GM12878 (cell line): ENCODE results near the gene SLC38A4. TPM values are rescaled to one million over a fixed set of nuclear protein-coding genes. Genes with fewer than 3 reads are reported as not detected.

Experiments used
- ATAC-seq: fragments of 200-7000 bp; cut with Tn5 transposase; 3 replicates; pipeline ENCODE4 v1.9.1; 2020; ENCODE audit warnings: mild to moderate bottlenecking, moderate library complexity
- BruUV-seq: library from RNA; stranded (reverse); fragments of 400-500 nt; replicated peaks from 2 replicates; lab custom pipeline; 2021; lab: Mats Ljungman, UMichigan
- CTCF ChIA-PET: fragments of 300-600 bp; sonication (Branson Sonifier 250); formaldehyde crosslinking; extraction: SDS; loops from one replicate; lab custom pipeline; 2021; ENCODE audit warnings: inconsistent platforms; lab: Yijun Ruan, JAX
- POLR2A ChIA-PET: fragments of 350-600 bp; formaldehyde crosslinking; extraction: SDS; loops from one replicate; lab custom pipeline; 2021; ENCODE audit warnings: inconsistent platforms; lab: Charles Lee
- RAD21 ChIA-PET: fragments of 300-600 bp; sonication (Branson Sonifier 250); formaldehyde crosslinking; loops from one replicate; lab custom pipeline; 2023; ENCODE audit warnings: antibody characterized with exemption; ENCODE audit not compliant: unreplicated experiment; lab: Charles Lee
- SMC1A ChIA-PET: fragments of 300-600 bp; sonication (Branson Sonifier 250); formaldehyde crosslinking; loops from one replicate; lab custom pipeline; 2023; ENCODE audit not compliant: unreplicated experiment, uncharacterized antibody; lab: Charles Lee
- DNase-seq: peaks from one replicate; pipeline ENCODE4 v3.0.0-alpha.2; 2011; ENCODE audit warnings: low read depth, low spot score
- FAIRE-seq: peaks from 3 replicates; lab custom pipeline; 2011; peaks lifted over from hg19 to GRCh38; lab: Jason Lieb, UNC
- H2AFZ ChIP-seq: 2 replicates; pipeline ENCODE4 v1.6.0; 2011; ENCODE audit warnings: low read depth, low read length, control low read depth; ENCODE audit not compliant: control insufficient read depth
- H3K27ac ChIP-seq: 2 replicates; pipeline ENCODE4 v1.5.1; 2011; ENCODE audit warnings: control low read depth; ENCODE audit not compliant: control insufficient read depth, insufficient read depth
- H3K27me3 ChIP-seq, 2 experiments: replicated peaks in 1 of 2; 2 replicates each; pipeline versions ENCODE4 v1.6.0 to v1.6.1; 2011; ENCODE audit warnings: low read length in 1 of 2; ENCODE audit not compliant: control insufficient read depth in 2 of 2, insufficient read depth in 2 of 2
- H3K36me3 ChIP-seq, 2 experiments: 2 replicates each; pipeline ENCODE4 v1.5.1; 2011; ENCODE audit warnings: low read length in 1 of 2; ENCODE audit not compliant: control insufficient read depth in 2 of 2, insufficient read depth in 2 of 2
- H3K4me1 ChIP-seq: 2 replicates; pipeline ENCODE4 v1.6.1; 2011; ENCODE audit warnings: mild to moderate bottlenecking, low read length, moderate library complexity, mixed read lengths; ENCODE audit not compliant: control insufficient read depth, insufficient read depth
- H3K4me2 ChIP-seq: 2 replicates; pipeline ENCODE4 v1.6.0; 2011; ENCODE audit warnings: control low read depth; ENCODE audit not compliant: control insufficient read depth, insufficient read depth
- H3K4me3 ChIP-seq: fragments of 200-600 bp; sonication (generic); 2 replicates; pipeline ENCODE4 v1.5.1; 2016
- H3K79me2 ChIP-seq: 2 replicates; pipeline ENCODE4 v1.6.0; 2011; ENCODE audit warnings: low read length; ENCODE audit not compliant: control insufficient read depth, insufficient read depth
- H3K9ac ChIP-seq: 2 replicates; pipeline ENCODE4 v1.8.0; 2011; ENCODE audit warnings: low read length, control low read depth, mixed read lengths; ENCODE audit not compliant: control insufficient read depth, insufficient read depth
- H3K9me3 ChIP-seq: replicated peaks from 3 replicates; pipeline ENCODE4 v1.5.1; 2011; ENCODE audit warnings: mild to moderate bottlenecking, low read length; ENCODE audit not compliant: control insufficient read depth, insufficient read depth
- H4K20me1 ChIP-seq: 2 replicates; pipeline ENCODE4 v1.6.0; 2011; ENCODE audit not compliant: control insufficient read depth, insufficient read depth
- CBX3 ChIP-seq: fragments of 200-600 bp; sonication (generic); IDR thresholded peaks from 2 replicates; pipeline ENCODE4 v1.6.1; 2016; ENCODE audit warnings: low read depth, borderline replicate concordance
- HDAC6 ChIP-seq: fragments of 200-600 bp; sonication (generic); IDR thresholded peaks from one replicate; pipeline ENCODE4 v1.8.0; 2017; ENCODE audit warnings: antibody characterized with exemption; ENCODE audit not compliant: unreplicated experiment
- KDM1A ChIP-seq: fragments of 200-600 bp; sonication (generic); IDR thresholded peaks from 2 replicates; pipeline ENCODE4 v1.6.1; 2016; ENCODE audit warnings: borderline replicate concordance
- NBN ChIP-seq: fragments of 450-650 bp; IDR thresholded peaks from 2 replicates; pipeline ENCODE4 v1.6.1; 2016
- NR2F1 ChIP-seq: fragments of 450-650 bp; conservative IDR thresholded peaks from 2 replicates; pipeline ENCODE4 v1.6.1; 2017; ENCODE audit warnings: mild to moderate bottlenecking
- SRF ChIP-seq, 2 experiments: IDR thresholded peaks; 2 replicates each; pipeline ENCODE4 v1.6.1; 2011; ENCODE audit warnings: low read depth in 2 of 2, low read length in 2 of 2, mild to moderate bottlenecking in 1 of 2, moderate library complexity in 1 of 2
- SUZ12 ChIP-seq: fragments of 200-600 bp; sonication (generic); IDR thresholded peaks from one replicate; pipeline ENCODE4 v1.6.1; 2018; ENCODE audit warnings: antibody characterized with exemption, mild to moderate bottlenecking; ENCODE audit not compliant: unreplicated experiment
- TCF3 ChIP-seq: IDR thresholded peaks from 2 replicates; pipeline ENCODE4 v1.6.1; 2012; ENCODE audit warnings: low read depth, mild to moderate bottlenecking, low read length, borderline replicate concordance; ENCODE audit not compliant: insufficient read depth
- WGBS: methylation state at CpG from one replicate; pipeline ENCODE4 v1.1.6; 2016; ENCODE audit warnings: low lambda C conversion rate; ENCODE audit not compliant: insufficient replicate concordance, insufficient coverage; ENCODE audit errors: missing lambda C conversion rate; 5-methylcytosine and 5-hydroxymethylcytosine counted together
- in situ Hi-C: fragments of 300-500 bp; cut with MboI; formaldehyde crosslinking; loops from 9 replicates; pipeline ENCODE4 v1.14.3; 2018; ENCODE audit warnings: mixed read lengths
- intact Hi-C: fragments of 100-400 bp; cut with micrococcal nuclease; formaldehyde crosslinking; loops from one replicate; pipeline ENCODE4 v1.14.2; 2022; ENCODE audit not compliant: unreplicated experiment
- polyA plus RNA-seq, 11 experiments: library from polyadenylated mRNA; depleted of rRNA in 4 of 11; unstranded in 6 of 11; stranded (reverse) in 5 of 11; fragments of >200 nt; fragmentation: Nextera tagmentation in 4 of 11; fragmentation: Illumina TruSeq in 1 of 11; extraction: Ambion mirVana in 4 of 11; extraction: Trizol in 1 of 11; gene quantifications; 1 replicate in 1 of 11; 2 replicates in 10 of 11; pipeline versions ENCODE4 v1.2.1 to v1.2.3, GENCODE V29; 2011 to 2016; ENCODE audit warnings: inconsistent platforms in 2 of 11, missing spikeins in 2 of 11, low read depth in 1 of 11
- total RNA-seq, 4 experiments: library from RNA; depleted of rRNA in 3 of 4; stranded (reverse); fragments of >200 nt in 3 of 4; fragmentation: Illumina TruSeq in 1 of 4; extraction: Trizol in 1 of 4; gene quantifications; 2 replicates each; pipeline versions ENCODE4 v1.2.1 to v1.2.3, GENCODE V29; 2013 to 2021

Gene SLC38A4
- total and polyA plus RNA-seq, 10 of the 15 experiments (the other 5 are each of a cell fraction or from before 2014, with no cell fraction given): 0.04 to 0.52 (median 0.13) TPM; not detected in 2

GRCh38 chr12:46773586-46774321 lies 52.0 kb downstream of the SLC38A4 start:
- CTCF ChIA-PET: no interaction called here
- Histone ChIP-seq H3K36me3 (no peaks in the 10 kb centered on the region), H3K4me1 (no peaks in the 10 kb centered on the region), H3K4me2 (no peak overlapping the region), H3K27me3 (no peaks in the 10 kb centered on the region), H3K27ac (no peak overlapping the region), H2AFZ (no peak overlapping the region), H4K20me1 (no peaks in the 10 kb centered on the region), H3K9ac (no peak overlapping the region), H3K79me2 (no peaks in the 10 kb centered on the region), H3K4me3 (no peak overlapping the region), H3K9me3 (no peaks in the 10 kb centered on the region)
- SMC1A ChIA-PET: no interaction called here
- BruUV-seq: no TSS peak
- ATAC-seq (no peak), FAIRE-seq (no peak), DNase-seq (no peak)
- in situ Hi-C loops: no loop called here
- TF ChIP-seq HDAC6 (no peak), SRF (IDR thresholded peaks at IDR 0.05; ENCODE audit: low read depth in 2 of 2, low read length in 2 of 2) (no peak)
- RAD21 ChIA-PET: no interaction called here
- POLR2A ChIA-PET: no interaction called here
- WGBS: 48% methylated on average over 4 of the region's 4 CpGs
- intact Hi-C loops: no loop called here

- H3K4me1 ChIP-seq: no peaks in the 10 kb centered on the region
- TF ChIP-seq TCF3: no peak
- no peak for TF ChIP-seq SRF (IDR thresholded peaks at IDR 0.05; ENCODE audit: low read depth in 2 of 2, low read length in 2 of 2)
- TF ChIP-seq KDM1A: no peak
- no peak for TF ChIP-seq NBN
- no peak for TF ChIP-seq NR2F1
- TF ChIP-seq SUZ12: no peak
- no peak for TF ChIP-seq CBX3
- in situ Hi-C loops (no loop called here), intact Hi-C loops (no loop called here)
- no peaks in the 10 kb centered on the region for H3K79me2 ChIP-seq
- BruUV-seq: no TSS peak
- 0% methylated on average over 1 of the region's 1 CpG for WGBS
- H3K27ac ChIP-seq: no peak overlapping the region
- POLR2A ChIA-PET: no interaction called here
- RAD21 ChIA-PET: no interaction called here
- H2AFZ ChIP-seq: no peak overlapping the region
- SMC1A ChIA-PET: interaction anchor here (1.2 kb wide), 1 partner anchor 9 kb away, joined by 4 read pairs; no protein-coding TSS in a partner anchor
- no peak for ATAC-seq
- CTCF ChIA-PET: interaction anchor here (1.4 kb wide), 2 partner anchors 196 to 646 kb away, joined by 3 read pairs; no protein-coding TSS in a partner anchor
- no peaks in the 10 kb centered on the region for H3K9me3 ChIP-seq
- no peak overlapping the region for H3K9ac ChIP-seq
- H3K4me3 ChIP-seq: no peak overlapping the region
- no peaks in the 10 kb centered on the region for H3K36me3 ChIP-seq
- H3K27me3 ChIP-seq: no peaks in the 10 kb centered on the region
- H3K4me2 ChIP-seq: 0 out of 2 replicates have a peak overlapping the region, but pooled peaks have one; percentile 9
- no peaks in the 10 kb centered on the region for H4K20me1 ChIP-seq
- no peak for DNase-seq
- no peak for FAIRE-seq
These were observed 54.4 kb downstream of the SLC38A4 start for GRCh38 chr12:46771268-46771827.
